Nephron (organoid): Measurements from ENCODE around the gene FAM90A1.
"Not testable (repeated sequence)": the region's sequence is repeated elsewhere in the genome, so short reads cannot be mapped to it uniquely, and the experiment has no call there.

Experiments
- H3K27ac Mint-ChIP-seq, 3 experiments: 2 replicates each; pipeline ENCODE4 v1.8.0; 2020; ENCODE audit warnings: mixed read lengths in 3 of 3, mild to moderate bottlenecking in 2 of 3, moderate library complexity in 1 of 3
- H3K27me3 Mint-ChIP-seq: 2 replicates; pipeline ENCODE4 v1.8.0; 2021; ENCODE audit warnings: low read depth, mild to moderate bottlenecking, moderate library complexity, mixed read lengths
- H3K36me3 Mint-ChIP-seq: 2 replicates; pipeline ENCODE4 v1.8.0; 2020; ENCODE audit warnings: low read depth, mixed read lengths
- H3K4me1 Mint-ChIP-seq: 2 replicates; pipeline ENCODE4 v1.8.0; 2020; ENCODE audit warnings: mixed read lengths
- H3K4me3 Mint-ChIP-seq, 3 experiments: 2 replicates each; pipeline ENCODE4 v1.8.0; 2020; ENCODE audit warnings: mild to moderate bottlenecking in 3 of 3, mixed read lengths in 3 of 3, moderate library complexity in 2 of 3
- H3K9me3 Mint-ChIP-seq: 2 replicates; pipeline ENCODE4 v1.8.0; 2020; ENCODE audit warnings: mixed read lengths

The FAM90A1 gene

GRCh38 chr12:8226992-8227731 lies at the start of gene FAM90A1:
TSS of gene FAM90A1 (minus strand) at chr12:8227618. CDS start at chr12:8224832, 2,786 bp downstream.
- not testable (repeated sequence) for H3K27ac Mint-ChIP-seq, H3K27me3 Mint-ChIP-seq, H3K36me3 Mint-ChIP-seq, H3K4me3 Mint-ChIP-seq, H3K4me1 Mint-ChIP-seq
- H3K9me3 Mint-ChIP-seq = peaks cover 20% of the 10 kb centered on the region

- H3K9me3 Mint-ChIP-seq = not testable (repeated sequence)
Observed at GRCh38 chr12:8276397-8276796, 49.0 kb upstream of the FAM90A1 start.

GRCh38 chr12:8266706-8267105 lies 39.3 kb upstream of the FAM90A1 start:
- H3K4me1 Mint-ChIP-seq, H3K9me3 Mint-ChIP-seq, H3K27ac Mint-ChIP-seq, H3K4me3 Mint-ChIP-seq, H3K27me3 Mint-ChIP-seq, H3K36me3 Mint-ChIP-seq: not testable (repeated sequence)

More at GRCh38 chr12:8276397-8276796, 49.0 kb upstream of the FAM90A1 start:
- H3K4me1 Mint-ChIP-seq, H3K27ac Mint-ChIP-seq, H3K36me3 Mint-ChIP-seq, H3K4me3 Mint-ChIP-seq, H3K27me3 Mint-ChIP-seq: not testable (repeated sequence)

GRCh38 chr12:8264236-8264635 lies 36.8 kb upstream of the FAM90A1 start:
- H3K4me1 Mint-ChIP-seq, H3K9me3 Mint-ChIP-seq, H3K36me3 Mint-ChIP-seq, H3K4me3 Mint-ChIP-seq: not testable (repeated sequence)
- H3K27me3 Mint-ChIP-seq = peaks cover 11% of the 10 kb centered on the region
- H3K27ac Mint-ChIP-seq = peak overlapping the region in 1 of 3 experiments; percentile 24

GRCh38 chr12:8261111-8261554 lies 33.7 kb upstream of the FAM90A1 start:
- not testable (repeated sequence) for H3K27me3 Mint-ChIP-seq, H3K27ac Mint-ChIP-seq, H3K4me1 Mint-ChIP-seq, H3K9me3 Mint-ChIP-seq, H3K36me3 Mint-ChIP-seq, H3K4me3 Mint-ChIP-seq

- not testable (repeated sequence) for H3K36me3 Mint-ChIP-seq, H3K4me3 Mint-ChIP-seq, H3K27ac Mint-ChIP-seq, H3K9me3 Mint-ChIP-seq, H3K27me3 Mint-ChIP-seq, H3K4me1 Mint-ChIP-seq
Observed at GRCh38 chr12:8256356-8256755, 28.9 kb upstream of the FAM90A1 start.

- not testable (repeated sequence) for H3K27ac Mint-ChIP-seq, H3K4me1 Mint-ChIP-seq, H3K36me3 Mint-ChIP-seq, H3K4me3 Mint-ChIP-seq, H3K9me3 Mint-ChIP-seq, H3K27me3 Mint-ChIP-seq
Observed at GRCh38 chr12:8254705-8255104, 27.3 kb upstream of the FAM90A1 start.

- H3K9me3 Mint-ChIP-seq, H3K36me3 Mint-ChIP-seq, H3K27me3 Mint-ChIP-seq, H3K27ac Mint-ChIP-seq, H3K4me3 Mint-ChIP-seq, H3K4me1 Mint-ChIP-seq: not testable (repeated sequence)
Observed at GRCh38 chr12:8252056-8252818, 24.8 kb upstream of the FAM90A1 start.

GRCh38 chr12:8251616-8252015 lies 24.2 kb upstream of the FAM90A1 start:
- not testable (repeated sequence) for H3K36me3 Mint-ChIP-seq, H3K27me3 Mint-ChIP-seq, H3K4me3 Mint-ChIP-seq, H3K27ac Mint-ChIP-seq, H3K4me1 Mint-ChIP-seq, H3K9me3 Mint-ChIP-seq

GRCh38 chr12:8246941-8247535 lies 19.6 kb upstream of the FAM90A1 start:
- H3K27me3 Mint-ChIP-seq, H3K36me3 Mint-ChIP-seq, H3K9me3 Mint-ChIP-seq: not testable (repeated sequence)

GRCh38 chr12:8243682-8244161 lies 16.3 kb upstream of the FAM90A1 start:
- H3K9me3 Mint-ChIP-seq, H3K4me1 Mint-ChIP-seq, H3K36me3 Mint-ChIP-seq, H3K27me3 Mint-ChIP-seq: not testable (repeated sequence)
- Mint-ChIP-seq H3K27ac (peak overlapping the region; percentile 81 to 96 (median 91)), H3K4me3 (peak overlapping the region; percentile 91 to 95 (median 95))

More at GRCh38 chr12:8246941-8247535, 19.6 kb upstream of the FAM90A1 start:
- H3K4me1 Mint-ChIP-seq, H3K4me3 Mint-ChIP-seq, H3K27ac Mint-ChIP-seq: not testable (repeated sequence)

GRCh38 chr12:8242880-8243681 lies 15.7 kb upstream of the FAM90A1 start:
- not testable (repeated sequence) for H3K9me3 Mint-ChIP-seq, H3K4me1 Mint-ChIP-seq, H3K27me3 Mint-ChIP-seq, H3K36me3 Mint-ChIP-seq
- Mint-ChIP-seq H3K27ac (peak overlapping the region; percentile 81 to 96 (median 91)), H3K4me3 (peak overlapping the region; percentile 91 to 95 (median 95))

- H3K36me3 Mint-ChIP-seq = not testable (repeated sequence)
- peak overlapping the region; percentile 91 to 95 (median 95) for H3K4me3 Mint-ChIP-seq
Observed at GRCh38 chr12:8242622-8242879, 15.1 kb upstream of the FAM90A1 start.

GRCh38 chr12:8241917-8242621 lies 14.7 kb upstream of the FAM90A1 start:
- H3K9me3 Mint-ChIP-seq, H3K36me3 Mint-ChIP-seq, H3K27me3 Mint-ChIP-seq: not testable (repeated sequence)
- Mint-ChIP-seq H3K4me3 (peak overlapping the region; percentile 91 to 95 (median 95)), H3K27ac (peak overlapping the region in 2 of 3 experiments; percentile 26 to 91), H3K4me1 (peaks cover 10% of the 10 kb centered on the region)

More at GRCh38 chr12:8242622-8242879, 15.1 kb upstream of the FAM90A1 start:
- not testable (repeated sequence) for H3K9me3 Mint-ChIP-seq, H3K27me3 Mint-ChIP-seq, H3K4me1 Mint-ChIP-seq
- H3K27ac Mint-ChIP-seq = peak overlapping the region in 2 of 3 experiments; percentile 91 to 96
